HG03135 (cell line): ENCODE measurements around the gene VSX1.

ENCODE experiments used
- ATAC-seq: cut with Tn5 transposase; IDR thresholded peaks from one replicate; pipeline ENCODE4 v1.9.1; 2021; ENCODE audit warnings: mild to moderate bottlenecking, moderate library complexity; ENCODE audit not compliant: unreplicated experiment

The VSX1 gene

DNA sequence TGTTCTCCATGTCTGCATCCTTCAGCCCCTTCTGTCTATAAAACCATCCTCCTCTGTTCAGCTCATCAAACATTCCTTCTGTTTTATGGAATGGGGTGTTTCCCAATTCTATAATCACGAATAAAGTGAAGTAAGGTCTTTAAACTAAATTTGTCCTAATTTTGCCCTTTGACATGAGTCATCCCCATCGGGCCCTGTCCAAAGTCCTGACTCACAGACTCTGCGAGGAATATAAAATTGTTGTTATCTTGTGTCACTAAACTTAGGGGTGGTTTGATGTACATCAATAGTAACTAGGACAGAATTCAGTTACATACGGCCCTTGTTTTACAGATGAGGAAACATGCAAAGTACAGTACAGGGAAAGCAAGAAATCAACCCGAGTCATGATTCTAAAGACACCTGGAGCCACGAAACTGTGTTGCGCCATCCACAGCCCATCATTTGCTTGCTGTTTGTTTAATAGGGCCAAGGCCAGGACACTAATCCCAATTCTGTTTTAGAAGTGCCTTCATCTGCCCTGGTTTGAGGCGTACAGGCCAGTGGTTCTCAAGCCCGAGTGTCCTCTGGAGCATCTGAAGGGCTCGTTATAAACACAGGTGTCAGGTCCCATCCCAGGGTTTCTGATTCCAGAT, 26.8 kb downstream of the VSX1 start:
- ATAC-seq: no peak

DNA sequence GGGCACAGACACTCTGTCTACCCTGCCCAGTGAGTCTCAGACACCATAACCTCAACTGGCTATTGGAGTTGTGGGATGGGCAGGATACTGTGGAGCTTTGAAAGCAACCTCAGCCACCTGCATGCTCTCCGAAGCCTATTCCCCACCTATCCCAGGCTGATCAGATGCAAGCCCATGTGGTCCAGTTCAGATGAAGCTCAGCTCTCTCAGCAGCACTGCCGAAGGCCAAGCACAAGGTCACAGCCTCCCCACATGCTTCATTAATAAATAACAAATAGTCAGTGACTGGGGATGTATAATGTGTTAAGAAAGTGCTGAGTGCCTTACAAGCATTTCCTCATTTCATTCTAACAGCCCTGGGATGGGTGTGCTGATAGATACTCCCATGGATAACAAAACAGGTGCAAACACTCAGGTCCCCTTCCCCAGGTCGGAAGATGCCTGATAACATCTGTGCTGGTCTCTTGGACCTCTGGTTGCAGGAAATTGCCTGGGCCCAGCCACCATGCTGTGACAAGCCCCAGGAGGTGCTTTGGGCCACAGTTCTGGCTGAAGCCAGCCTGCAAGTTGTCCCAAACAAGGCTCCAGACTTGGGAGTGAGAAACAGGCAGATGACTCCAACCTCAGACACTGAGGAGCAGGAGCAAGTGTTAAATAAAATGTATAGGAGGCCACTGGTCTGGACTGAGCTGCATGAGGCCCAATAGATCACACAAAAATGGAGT, 27.7 kb downstream of the VSX1 start:
- no peak for ATAC-seq

DNA sequence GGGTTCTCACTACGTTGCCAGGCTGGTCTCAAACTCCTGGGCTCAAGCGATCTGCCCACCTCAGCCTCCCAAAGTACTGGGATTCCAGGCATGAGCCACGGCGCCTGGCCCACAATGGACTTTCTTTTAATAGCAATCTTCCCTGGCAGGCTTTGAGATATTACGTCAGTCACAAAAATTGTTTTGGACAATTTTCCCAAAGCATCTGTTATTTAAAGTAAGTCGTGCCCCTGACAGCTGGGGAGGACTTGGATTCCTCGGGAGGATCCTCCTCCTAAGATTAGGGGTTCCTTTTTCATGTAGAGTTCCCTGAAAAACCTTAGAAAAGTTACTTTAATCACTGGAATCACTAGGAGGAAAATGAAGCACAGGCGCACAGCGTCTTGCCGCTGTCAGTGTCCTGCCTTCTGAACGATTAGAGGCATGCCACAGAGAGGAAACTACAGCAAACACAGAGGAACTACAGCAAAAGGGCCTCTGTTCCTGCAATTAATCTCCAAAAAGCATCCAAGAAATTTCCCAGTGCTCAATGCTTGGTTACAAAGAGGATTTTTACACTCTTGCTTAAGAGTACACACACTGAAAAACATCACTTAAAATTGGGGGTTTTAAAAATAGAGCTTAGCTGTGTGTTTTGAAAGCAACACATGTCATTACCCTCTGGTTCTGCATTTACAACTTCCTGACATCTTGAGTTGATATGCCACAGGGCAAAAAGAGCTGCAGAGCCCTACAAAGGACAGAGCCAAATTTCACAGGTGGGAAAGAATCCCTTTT, 28.5 kb downstream of the VSX1 start:
- ATAC-seq: no peak

DNA sequence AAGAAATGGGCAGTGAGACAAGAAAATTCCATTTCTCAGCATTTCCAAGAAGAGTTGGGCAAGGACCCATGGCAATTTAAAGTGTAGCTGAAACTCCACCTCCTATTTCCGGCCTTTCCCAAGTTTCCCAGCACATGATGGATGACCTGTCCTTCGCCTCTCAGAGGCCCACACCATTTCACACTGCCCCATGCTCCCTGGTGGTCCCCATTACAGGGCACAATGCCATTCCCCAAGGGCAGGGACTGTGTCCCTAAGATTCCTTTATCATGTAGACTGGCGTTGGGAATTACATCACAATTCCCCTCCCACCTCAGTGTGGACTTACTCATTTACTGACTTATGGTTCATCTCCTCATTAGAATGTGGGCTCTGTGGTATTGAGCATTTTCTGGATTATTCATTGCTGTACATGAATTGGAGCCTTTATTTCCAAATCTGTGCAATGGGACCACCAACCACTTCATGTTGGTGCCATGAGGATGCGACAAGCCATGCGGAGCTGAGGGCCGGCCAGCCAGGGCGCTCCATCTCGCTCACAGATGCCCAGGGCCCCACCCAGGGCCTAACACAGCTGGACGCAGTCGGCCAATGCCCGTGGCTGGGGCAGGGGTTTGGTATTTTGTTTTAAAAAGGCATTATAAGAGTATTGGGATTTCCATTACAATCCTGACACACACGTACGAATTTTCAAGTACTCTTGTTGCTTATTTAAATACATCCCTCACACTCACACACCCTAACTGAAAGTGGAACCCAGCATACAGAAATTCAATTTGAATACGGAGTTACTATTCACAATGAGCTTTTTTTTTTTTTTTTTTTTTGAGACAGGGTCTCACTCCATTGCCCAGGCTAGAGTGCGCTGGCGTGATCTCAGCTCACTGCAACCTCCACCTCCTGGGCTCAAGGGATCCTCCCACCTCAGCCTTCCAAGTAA, 29.4 kb downstream of the VSX1 start:
- ATAC-seq: no peak

DNA sequence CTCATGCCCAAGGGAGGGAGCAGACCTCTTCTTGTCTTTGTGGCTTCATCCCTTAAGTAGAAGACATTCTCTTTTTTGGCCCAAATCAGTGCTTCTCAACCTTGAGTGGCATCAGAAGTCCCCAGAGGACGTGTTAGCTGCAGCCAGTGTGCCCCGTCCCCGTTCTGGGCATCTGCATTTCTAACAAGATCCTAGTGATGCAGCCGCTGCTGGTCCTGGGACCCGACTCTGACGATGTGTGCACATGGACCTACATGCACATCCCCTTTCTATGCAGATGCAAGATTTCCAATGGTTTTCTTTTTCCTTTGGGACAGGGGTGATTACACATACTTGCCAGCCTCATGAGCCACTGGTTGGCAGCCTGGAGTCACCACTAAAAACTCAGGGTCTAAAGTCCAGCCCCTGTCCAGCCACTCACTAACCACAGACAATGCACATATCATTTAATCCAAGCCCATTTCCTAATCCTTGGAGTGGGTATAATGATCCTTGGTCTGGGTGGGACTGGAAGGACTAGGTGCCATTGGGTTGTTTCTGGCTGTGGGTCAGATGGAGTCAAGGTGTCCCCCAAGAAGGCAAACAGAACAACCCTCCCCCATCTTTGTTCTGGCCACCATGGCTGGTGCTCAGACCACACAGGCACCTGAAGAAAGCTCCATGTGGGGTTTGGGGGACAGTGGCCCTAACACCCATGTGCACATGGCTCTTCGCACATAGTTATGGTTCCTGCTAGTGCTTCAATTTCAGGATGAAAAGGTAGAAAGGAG, 30.4 kb downstream of the VSX1 start:
- ATAC-seq: no peak

DNA sequence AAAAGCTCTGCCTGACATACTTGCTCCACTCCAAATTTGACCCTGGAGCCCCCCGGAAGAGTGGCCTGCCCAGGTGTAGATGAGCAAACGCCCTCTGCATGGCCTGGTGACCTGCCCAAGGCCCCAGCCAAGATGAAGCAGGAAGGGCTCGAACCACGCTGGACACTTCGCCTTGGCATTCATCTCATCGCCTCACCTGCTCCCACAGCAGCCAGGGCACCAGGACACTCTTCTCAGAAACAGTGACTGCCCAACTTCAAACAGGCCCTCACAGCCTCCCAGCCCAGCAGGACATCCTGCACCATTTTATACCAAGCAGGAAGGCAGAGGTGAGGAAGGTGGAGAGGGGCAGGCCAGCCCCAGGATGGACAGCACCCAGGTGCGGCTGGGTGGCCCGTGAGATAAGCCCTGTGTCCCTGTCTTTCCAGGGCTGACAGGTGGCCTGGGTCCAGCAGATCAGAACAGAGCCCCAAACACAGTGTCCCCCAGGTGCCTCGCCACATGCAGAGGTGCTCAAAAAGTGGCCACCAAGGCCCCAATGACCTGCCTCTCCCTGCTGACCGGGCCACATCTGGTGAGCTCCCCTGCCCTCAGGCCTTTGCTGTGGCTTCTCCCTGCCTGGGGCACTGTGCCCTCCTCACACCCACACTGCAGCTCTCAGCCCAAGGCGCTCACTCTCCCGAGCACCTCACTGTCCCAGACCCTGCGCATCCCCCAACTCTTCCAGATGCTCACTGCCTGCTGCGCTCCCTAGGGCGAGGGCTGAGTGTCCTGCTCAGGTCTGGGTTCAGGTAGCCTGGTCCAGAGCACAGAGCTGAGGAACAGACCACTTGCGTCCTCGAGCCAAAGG, 31.2 kb downstream of the VSX1 start:
- ATAC-seq: no peak

DNA sequence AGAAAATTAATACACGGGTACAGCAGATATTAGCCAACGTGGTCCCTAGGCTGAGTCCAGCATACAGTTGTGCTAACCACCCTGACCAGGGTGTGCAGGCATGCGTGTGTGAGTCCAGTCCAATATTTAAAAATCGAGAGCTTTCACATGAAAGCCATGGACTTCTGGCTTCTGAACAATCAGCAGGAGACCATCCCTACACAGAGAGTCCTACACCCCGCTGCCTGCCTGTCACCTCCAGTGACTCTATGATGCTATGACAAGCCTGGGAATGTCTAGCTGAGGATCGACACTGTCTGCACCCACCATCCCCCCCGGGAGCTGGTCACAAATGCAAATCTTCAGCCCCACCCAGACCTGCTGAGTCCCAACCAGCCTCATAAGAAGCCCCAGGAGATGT, 31.9 kb downstream of the VSX1 start:
- ATAC-seq: no peak

DNA sequence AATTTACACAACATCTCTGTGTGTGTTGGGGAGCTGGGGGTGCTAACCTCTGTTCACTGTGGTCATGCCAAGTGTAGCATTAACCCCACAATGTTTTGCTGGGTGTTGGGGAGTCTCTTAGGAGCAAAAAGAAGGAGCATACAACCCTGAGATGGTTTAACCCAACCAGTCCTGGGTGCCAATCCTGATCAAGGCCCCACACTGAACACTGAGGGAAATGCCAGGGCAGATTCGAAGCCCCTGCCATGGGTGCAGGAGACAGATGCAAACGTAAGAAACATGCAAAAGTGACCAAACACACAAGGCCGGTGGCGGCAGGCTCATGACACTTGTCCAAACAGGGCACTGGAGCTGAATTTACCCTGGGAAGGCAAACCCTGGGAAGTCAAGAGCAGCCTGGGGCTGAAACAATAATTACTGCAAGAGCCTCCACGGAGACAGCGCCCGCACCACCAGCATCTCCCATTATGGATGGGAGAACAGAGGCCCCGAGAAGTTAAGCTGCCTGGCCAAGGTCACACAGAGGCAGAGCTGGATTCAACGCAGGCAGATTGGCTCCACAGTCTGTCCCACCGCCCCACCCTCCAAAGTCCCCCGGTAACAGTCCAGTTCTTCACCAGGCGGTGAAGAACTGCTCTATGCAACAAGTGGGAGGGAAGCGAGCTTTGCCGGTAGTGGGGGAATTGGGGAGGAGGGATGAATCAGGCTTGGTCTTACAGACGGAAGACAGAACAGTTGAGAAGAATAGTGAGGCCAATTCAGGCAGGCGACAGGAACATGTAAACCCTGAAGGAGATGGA, 32.5 kb downstream of the VSX1 start:
- ATAC-seq: no peak

DNA sequence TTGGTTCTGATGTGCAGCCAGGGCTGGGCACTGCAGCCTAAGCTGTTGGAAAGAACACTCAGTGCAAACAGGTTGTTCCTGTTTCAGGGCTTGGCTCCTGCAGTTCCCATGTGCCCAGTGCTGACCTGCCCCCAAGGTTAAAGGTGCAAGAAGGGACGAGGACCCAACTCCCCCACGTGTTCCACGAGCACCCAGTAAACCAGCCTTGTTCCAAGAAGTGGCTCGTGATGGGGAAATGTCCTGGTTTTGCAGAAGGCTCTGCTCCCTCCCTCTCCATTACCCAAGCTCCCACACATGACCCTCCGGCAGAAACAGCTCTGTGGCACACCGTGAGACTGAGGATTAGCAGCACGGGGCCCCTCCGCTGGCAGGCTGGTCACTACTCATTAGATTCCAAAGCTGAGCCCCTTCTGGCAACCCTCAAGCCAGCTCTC, 33.4 kb downstream of the VSX1 start:
- ATAC-seq: no peak

DNA sequence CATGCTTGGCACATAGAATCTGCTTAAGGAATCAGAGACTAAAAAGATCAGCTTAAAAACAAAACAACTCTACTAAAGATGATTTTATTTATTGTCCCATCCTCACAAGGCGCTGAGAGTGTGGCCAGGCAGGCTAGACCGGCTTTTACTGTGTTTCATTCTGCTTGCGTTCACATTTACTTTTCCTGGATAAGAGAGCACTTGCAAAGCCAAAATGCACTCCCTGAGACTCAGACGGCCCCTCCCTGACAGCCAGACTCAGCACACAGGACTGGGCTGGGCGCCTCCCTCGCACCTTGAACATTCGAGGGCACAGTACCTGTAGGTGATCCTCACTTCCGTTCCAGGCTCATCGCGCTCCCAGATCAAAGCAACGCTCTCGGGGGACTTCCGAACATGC, 34.2 kb downstream of the VSX1 start:
- ATAC-seq: no peak

DNA sequence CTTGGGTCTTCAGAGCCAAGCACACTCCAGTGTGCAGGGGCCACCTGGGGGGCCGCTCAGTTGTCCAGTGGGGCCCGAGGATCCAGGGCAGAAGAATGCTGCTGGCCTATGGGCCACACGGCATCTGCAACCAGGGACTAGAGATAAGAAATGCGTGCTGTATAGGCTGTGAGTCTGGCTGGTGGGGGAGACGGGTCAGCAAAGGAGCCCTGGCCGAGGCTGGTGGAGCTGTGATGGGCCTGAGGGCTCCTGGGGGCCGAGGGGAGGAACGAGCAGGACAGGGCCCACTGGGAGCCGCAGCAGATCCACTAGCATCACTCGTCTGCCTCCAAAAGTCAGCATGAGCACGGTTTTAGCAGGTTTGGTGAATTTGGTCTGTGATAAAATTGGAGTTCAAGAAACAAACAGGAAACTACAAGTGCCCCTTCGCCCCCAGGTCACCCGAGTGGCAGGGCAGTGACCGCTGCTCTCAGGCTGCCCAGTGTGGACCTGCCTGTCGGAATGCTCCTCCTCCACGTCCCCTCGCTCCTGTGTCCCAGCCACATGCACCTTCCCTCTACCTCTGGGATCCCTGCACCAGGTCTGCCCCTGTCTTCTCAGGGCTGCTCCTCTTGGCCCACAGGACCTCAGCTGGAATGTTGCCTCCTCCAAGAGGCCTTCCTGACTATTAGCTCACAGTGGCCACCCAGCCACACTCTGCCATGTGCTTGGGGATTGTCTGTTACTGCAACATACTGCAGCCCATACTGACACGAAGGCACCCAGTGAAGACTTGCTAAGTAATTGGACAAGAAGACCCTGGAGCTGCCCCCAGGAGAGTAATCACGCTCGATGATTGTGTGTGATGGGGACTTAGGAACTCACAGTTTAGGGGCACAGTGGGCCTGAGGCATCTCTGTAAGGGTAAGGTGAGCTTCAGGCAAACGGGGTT, 34.9 kb downstream of the VSX1 start:
- ATAC-seq: no peak

DNA sequence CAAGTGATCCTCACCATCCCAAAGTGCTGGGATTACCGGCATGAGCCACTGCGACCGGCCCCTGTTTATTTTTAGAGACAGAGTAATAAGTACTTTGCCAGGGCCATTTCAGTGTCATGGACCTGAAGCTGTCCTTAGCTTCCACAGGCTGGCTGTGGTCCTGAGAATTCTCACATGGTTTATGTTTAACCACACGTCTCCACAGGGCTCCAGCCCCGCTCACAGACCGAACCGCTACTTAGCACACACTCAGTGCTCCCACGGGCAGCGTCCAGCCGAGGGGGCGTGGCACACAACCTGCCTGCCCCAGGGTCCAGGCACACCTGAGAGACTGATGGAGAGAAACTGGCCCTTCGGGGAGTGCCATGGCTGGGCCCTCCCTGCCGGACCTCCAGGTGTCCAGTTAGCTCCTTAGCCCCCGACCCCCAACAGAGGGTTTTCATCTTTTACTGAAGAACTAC, 35.7 kb downstream of the VSX1 start:
- ATAC-seq: no peak

DNA sequence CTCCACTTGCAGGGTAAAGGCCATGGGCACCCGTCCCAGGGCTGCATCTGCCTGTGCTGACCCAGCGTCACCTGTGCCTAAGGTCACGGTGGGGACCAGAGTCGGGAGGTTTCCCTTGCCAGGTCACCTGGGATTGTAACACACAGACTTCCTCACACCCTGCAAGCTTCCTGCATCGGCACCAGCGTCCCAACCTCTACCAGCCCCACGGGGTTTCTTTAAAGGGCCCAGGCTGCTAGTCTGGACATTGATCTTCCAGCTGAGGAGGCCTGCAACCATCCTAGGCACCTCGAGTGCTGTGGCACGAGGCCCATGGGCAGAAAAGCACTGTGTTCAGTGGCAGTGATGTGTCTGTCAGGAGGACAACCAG, 36.6 kb downstream of the VSX1 start:
- no peak for ATAC-seq

DNA sequence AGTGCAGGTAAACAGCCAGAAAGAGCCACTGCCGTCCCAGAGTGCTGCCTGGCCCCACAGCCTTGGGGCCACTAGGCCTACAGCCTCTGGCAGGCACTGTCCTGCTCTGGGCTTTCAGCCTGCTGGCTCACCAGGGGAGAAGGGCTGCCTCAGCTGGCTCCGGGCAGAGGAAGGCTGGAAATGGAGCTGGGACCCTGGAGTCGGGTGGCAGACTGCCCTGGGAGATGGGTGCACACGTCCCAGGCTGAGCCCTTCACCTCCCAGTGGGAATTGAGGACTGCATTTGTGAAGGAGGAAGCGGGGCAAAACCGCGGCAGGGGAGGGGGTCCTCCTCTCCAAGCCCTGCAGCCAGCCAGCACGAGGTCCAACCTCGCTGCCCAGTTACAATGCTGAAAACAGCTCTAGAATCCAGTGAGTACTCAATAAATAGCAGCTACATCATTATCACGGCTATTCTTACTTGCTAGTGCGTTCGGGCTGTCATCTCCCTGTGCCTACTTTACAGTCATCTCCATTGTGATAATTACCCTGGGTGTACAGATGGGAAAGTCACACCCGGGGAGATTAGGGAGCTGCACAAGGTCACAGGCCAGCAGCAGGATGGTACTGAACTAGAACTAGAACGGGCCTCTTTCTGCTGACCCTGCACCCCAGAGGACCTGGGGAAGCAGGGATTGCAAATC, 37.1 kb downstream of the VSX1 start:
- ATAC-seq: no peak

DNA sequence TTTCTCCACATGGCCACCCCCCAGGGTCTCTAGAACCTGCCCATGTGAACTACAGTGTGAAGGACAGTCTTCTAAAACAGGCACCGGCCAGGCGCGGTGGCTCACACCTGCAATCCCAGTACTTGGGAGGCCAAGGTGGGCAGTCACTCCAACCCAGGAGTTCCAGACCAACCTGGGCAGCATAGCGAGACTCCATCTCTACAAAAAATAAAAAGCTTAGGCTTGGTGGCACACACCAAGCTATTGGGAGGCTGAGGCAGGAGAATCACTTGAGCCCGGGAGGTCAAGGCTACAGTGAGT, 37.7 kb downstream of the VSX1 start:
- no peak for ATAC-seq

DNA sequence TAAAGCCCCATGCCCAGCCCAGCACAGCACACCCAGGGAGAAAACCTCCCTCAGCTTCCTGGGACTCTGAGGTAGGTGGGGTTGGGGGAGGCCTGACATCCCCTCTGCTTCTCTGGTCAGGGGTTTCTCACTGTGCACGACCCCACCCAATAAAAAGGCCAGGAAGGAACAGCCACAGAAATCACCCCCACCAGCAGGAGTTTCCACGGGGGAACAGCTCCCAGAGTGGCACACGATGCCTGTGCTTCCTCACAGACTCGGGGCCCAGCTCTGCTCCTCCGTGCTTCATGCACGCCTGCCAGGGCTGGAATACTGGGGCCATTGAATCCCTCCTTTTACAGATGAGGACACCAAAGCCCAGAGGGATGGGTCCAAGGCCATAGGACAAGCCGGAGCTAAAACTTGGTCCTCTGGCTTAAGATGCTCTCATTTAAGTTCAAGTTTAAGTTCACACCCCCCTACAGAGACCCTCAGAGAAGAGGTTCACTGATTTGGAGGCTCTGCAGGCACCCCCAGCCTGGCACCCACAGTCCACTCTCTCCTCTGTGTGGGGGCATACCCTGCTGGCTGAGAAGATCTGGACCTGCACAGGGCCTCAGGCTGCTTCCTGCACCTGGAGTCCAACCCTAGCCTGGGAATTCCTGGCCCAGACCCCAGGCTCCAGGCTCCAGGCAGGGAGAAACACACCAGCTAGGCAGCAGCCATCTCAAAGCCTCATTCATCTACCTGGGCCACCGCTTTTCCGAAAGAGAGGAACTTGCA, 38.3 kb downstream of the VSX1 start:
- ATAC-seq: no peak
